Smooth muscle cell of trachea (primary cell): ENCODE data around the gene LAMP2. TPM values are rescaled to one million over a fixed set of nuclear protein-coding genes. Genes with fewer than 3 reads are reported as not detected.

Source experiments
- total RNA-seq: library from RNA; depleted of rRNA; stranded (reverse); fragments of >200 nt; gene quantifications from 2 replicates; pipeline ENCODE4 v1.2.1, GENCODE V29; 2014

LAMP2 gene
- total RNA-seq = 188 and 228 TPM in 2 replicates

GRCh38 chrX:120468825-120469525 is at the start of gene LAMP2:
Gene LAMP2, minus strand, starts transcription at chrX:120469296. Its CDS starts 127 bp downstream, at chrX:120469169.

Other genes with a start within 250 kb of the LAMP2 start
- gene ZBTB33, start 218.5 kb downstream of the LAMP2 start, total RNA-seq = 10.5 and 10.9 TPM in 2 replicates
- gene TMEM255A, start 157.8 kb downstream of the LAMP2 start, total RNA-seq = under 0.01 TPM in 1 of 2 replicates, not detected in the other
- not detected in 2 replicates for gene ATP1B4, start 107.2 kb downstream of the LAMP2 start, total RNA-seq
- gene CUL4B, start 91.7 kb upstream of the LAMP2 start, total RNA-seq = 36.7 and 50.8 TPM in 2 replicates
- gene MCTS1, start 134.8 kb upstream of the LAMP2 start, total RNA-seq = 20.5 and 45.1 TPM in 2 replicates
- gene C1GALT1C1, start 160.8 kb upstream of the LAMP2 start, total RNA-seq = 24.6 and 41.3 TPM in 2 replicates